Tibial artery (tissue), 4 donors: ENCODE results near the gene CD47.

Experiments
- DNase-seq, 2 donors: peaks; one replicate each; pipeline ENCODE4 v3.0.0-alpha.2; 2019
- H3K27ac ChIP-seq, 2 donors: fragments of 200-600 bp; sonication (generic) in 1 of 2; 1 replicate in 1 of 2; 2 replicates in 1 of 2; pipeline ENCODE4 v1.5.1; 2018 to 2019; ENCODE audit warnings: mild to moderate bottlenecking in 1 of 2
- H3K27me3 ChIP-seq, 2 donors: fragments of 200-600 bp; sonication (generic) in 1 of 2; one replicate each; pipeline versions ENCODE4 v1.5.1 to v1.6.0; 2016 to 2019
- H3K36me3 ChIP-seq, 3 donors: fragments of 200-600 bp; sonication (generic) in 2 of 3; one replicate each; pipeline ENCODE4 v1.5.1; 2016 to 2019; ENCODE audit warnings: mild to moderate bottlenecking in 2 of 3
- H3K4me1 ChIP-seq, 4 donors: fragments of 200-600 bp; sonication (generic) in 2 of 4; 1 replicate in 3 of 4; 2 replicates in 1 of 4; pipeline ENCODE4 v1.5.1; 2016 to 2019
- H3K4me3 ChIP-seq, 2 donors: fragments of 200-600 bp; sonication (generic) in 1 of 2; 1 replicate in 1 of 2; 2 replicates in 1 of 2; pipeline ENCODE4 v1.5.1; 2018 to 2019; ENCODE audit warnings: mild to moderate bottlenecking in 2 of 2
- H3K9me3 ChIP-seq, 3 donors: fragments of 200-600 bp; sonication (generic) in 1 of 3; one replicate each; pipeline ENCODE4 v1.5.1; 2016 to 2019
- intact Hi-C: fragments of 100-400 bp; cut with DNase I; formaldehyde crosslinking; loops from one replicate; pipeline ENCODE4 v1.15.0; 2023; ENCODE audit warnings: low total_unique reads
- TF ChIP-seq, protein P1 (sequence below), 2 experiments: fragments of 200-600 bp in 1 of 2; fragments of 450-650 bp in 1 of 2; IDR thresholded peaks; one replicate each; pipeline ENCODE4 v1.5.1; 2017 to 2019; ENCODE audit warnings: antibody characterized with exemption in 2 of 2, mild to moderate bottlenecking in 1 of 2, moderate library complexity in 1 of 2

The CD47 gene

DNA sequence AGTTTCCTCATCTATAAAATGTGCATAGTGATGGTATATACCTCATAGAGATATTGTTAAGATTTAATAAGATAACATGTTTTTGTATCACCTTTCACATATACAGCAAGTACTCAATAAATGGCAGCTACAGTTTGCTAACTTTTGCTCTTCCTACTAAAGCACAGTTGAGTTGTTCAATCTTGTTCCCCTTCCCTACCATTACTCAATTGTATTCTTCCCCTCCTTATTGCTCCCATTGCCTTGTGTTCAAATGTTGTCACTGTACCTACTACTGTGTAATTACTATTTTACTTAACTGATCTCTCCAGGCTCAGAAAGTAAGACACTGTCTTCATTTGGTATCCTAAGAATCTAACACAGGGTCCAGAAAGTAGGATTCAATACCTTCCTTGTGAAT lies 5.5 kb downstream of the CD47 start:
- no peaks in the 10 kb centered on the region for H3K27me3 ChIP-seq
- H3K36me3 ChIP-seq = peaks cover 0 to 3% (median 0%) of the 10 kb centered on the region in 3 donors
- H3K4me3 ChIP-seq = no peak overlapping the region
- peaks cover 0 to 31% (median 8%) of the 10 kb centered on the region in 4 donors for H3K4me1 ChIP-seq
- DNase-seq = no peak
- intact Hi-C loops = no loop called here
- H3K27ac ChIP-seq = no peak overlapping the region
- H3K9me3 ChIP-seq = no peaks in the 10 kb centered on the region
- TF ChIP-seq, protein P1, sequence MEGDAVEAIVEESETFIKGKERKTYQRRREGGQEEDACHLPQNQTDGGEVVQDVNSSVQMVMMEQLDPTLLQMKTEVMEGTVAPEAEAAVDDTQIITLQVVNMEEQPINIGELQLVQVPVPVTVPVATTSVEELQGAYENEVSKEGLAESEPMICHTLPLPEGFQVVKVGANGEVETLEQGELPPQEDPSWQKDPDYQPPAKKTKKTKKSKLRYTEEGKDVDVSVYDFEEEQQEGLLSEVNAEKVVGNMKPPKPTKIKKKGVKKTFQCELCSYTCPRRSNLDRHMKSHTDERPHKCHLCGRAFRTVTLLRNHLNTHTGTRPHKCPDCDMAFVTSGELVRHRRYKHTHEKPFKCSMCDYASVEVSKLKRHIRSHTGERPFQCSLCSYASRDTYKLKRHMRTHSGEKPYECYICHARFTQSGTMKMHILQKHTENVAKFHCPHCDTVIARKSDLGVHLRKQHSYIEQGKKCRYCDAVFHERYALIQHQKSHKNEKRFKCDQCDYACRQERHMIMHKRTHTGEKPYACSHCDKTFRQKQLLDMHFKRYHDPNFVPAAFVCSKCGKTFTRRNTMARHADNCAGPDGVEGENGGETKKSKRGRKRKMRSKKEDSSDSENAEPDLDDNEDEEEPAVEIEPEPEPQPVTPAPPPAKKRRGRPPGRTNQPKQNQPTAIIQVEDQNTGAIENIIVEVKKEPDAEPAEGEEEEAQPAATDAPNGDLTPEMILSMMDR (IDR thresholded peaks at IDR 0.05) = no peak

DNA sequence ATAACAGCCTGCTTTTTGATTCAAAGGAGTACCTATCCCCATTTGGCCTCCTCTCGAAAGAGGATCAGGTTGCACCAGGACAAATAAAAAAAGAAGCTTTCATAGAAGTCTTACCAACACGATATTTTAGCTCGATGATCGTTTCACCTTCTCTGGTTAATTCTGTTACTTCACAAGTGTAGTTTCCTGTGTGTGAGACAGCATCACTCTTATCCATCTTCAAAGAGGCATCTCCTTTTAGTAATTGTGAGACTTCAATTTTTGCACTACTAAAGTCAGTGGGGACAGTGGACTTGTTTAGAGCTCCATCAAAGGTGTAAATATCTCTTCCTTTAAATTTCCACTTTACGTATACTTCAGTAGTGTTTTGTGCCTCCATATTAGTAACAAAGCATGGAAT lies 11.0 kb downstream of the CD47 start:
- intact Hi-C loops = no loop called here
- Histone ChIP-seq H3K4me1 (peaks cover 0 to 14% (median 5%) of the 10 kb centered on the region in 4 donors), H3K27ac (no peak overlapping the region), H3K9me3 (no peaks in the 10 kb centered on the region), H3K4me3 (no peak overlapping the region), H3K27me3 (no peaks in the 10 kb centered on the region), H3K36me3 (peaks cover 0 to 5% (median 0%) of the 10 kb centered on the region in 3 donors)
- no peak for DNase-seq
- TF ChIP-seq, protein P1 (IDR thresholded peaks at IDR 0.05) = no peak

DNA sequence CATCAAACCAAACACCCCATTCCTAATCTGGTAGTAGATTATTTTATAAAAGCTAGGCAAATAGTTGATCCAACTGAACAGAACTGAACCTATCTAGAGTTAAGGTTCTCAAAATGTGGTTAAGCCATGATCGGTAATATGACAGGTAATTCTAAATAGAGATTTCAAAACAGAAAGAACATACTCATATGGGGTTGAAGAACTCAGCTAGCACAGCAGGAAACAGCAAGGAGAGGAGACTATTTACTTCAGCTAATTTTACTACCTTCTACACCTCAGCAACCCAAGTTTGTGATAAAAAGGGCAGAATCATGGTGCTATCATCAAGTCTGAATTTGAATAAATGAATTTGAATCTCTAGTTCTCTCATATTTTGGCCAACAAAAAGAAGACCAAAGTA lies 11.8 kb downstream of the CD47 start:
- Histone ChIP-seq H3K4me3 (no peak overlapping the region), H3K27ac (no peak overlapping the region), H3K27me3 (no peaks in the 10 kb centered on the region), H3K9me3 (no peaks in the 10 kb centered on the region), H3K4me1 (peaks cover 0 to 5% (median 1%) of the 10 kb centered on the region in 4 donors), H3K36me3 (peaks cover 0 to 5% (median 0%) of the 10 kb centered on the region in 3 donors)
- TF ChIP-seq, protein P1 (IDR thresholded peaks at IDR 0.05) = no peak
- intact Hi-C loops = no loop called here
- DNase-seq = no peak

DNA sequence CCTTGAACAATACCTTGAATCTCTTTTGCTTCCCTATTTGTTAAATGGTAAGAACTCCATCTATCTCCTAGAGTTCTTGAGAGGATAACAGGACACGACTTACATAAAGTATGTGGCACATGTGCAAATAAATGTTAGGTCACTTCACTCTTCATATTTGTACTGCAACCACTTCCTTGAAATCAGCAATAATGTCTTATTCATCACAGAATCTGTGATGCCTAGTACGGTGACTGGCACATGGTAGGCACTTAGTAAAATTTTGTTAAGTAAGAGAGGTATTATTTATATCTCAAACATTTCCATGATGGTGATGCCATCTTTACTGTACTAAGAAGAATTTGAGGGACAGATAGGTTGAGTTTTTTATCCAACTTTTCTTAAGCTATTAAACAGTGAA lies 14.3 kb downstream of the CD47 start:
- intact Hi-C loops = no loop called here
- Histone ChIP-seq H3K36me3 (peaks cover 0 to 5% (median 0%) of the 10 kb centered on the region in 3 donors), H3K4me3 (no peak overlapping the region), H3K4me1 (no peaks in the 10 kb centered on the region), H3K27ac (no peak overlapping the region), H3K9me3 (no peaks in the 10 kb centered on the region), H3K27me3 (no peaks in the 10 kb centered on the region)
- TF ChIP-seq, protein P1 (IDR thresholded peaks at IDR 0.05) = no peak
- no peak for DNase-seq

DNA sequence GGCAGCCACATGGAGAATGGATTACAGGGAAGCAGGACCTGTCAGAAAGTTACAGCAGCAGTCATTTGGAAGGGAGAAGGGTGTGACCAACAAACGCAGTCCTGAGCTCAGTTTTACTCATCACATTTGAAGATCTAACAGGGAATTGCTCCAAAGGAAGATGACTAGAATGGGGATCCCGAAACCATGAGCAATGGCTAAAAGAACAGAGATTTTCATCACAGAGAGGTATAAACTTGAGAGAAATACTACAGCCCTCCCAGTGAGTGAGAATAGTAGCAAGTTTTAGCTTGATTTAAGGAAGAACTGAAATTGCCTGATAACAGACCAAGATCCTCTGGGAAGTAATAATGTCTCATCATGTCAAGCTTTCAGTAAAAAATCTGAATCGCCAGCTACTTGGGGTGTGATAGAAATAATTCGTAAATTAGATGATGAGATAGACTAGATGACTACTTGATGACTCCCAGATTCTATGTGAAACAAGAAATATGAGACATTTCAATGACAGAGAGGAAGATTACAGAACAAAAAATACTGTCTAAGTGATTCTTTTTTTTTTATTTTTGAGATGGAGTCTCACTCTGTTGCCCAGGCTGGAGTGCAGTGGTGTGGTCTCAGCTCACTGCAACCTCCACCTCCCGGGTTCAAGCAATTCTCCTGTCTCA lies 16.9 kb downstream of the CD47 start:
- Histone ChIP-seq H3K36me3 (peaks cover 0 to 5% (median 0%) of the 10 kb centered on the region in 3 donors), H3K27ac (no peak overlapping the region), H3K4me3 (no peak overlapping the region), H3K4me1 (peaks cover 0 to 12% (median under 1%) of the 10 kb centered on the region in 4 donors), H3K9me3 (no peaks in the 10 kb centered on the region), H3K27me3 (no peaks in the 10 kb centered on the region)
- TF ChIP-seq, protein P1 (IDR thresholded peaks at IDR 0.05) = no peak
- intact Hi-C loops = no loop called here
- DNase-seq = no peak
